NCI-H2196 treated with DMSO at 0.1 percent for 48 hours (cell line): ENCODE results near the gene LHX5.

Experiments used
- DNase-seq: peaks from one replicate; lab custom pipeline; 2025; ENCODE audit not compliant: unreplicated experiment; lab: John Stamatoyannopoulos, UW

The LHX5 gene

DNA sequence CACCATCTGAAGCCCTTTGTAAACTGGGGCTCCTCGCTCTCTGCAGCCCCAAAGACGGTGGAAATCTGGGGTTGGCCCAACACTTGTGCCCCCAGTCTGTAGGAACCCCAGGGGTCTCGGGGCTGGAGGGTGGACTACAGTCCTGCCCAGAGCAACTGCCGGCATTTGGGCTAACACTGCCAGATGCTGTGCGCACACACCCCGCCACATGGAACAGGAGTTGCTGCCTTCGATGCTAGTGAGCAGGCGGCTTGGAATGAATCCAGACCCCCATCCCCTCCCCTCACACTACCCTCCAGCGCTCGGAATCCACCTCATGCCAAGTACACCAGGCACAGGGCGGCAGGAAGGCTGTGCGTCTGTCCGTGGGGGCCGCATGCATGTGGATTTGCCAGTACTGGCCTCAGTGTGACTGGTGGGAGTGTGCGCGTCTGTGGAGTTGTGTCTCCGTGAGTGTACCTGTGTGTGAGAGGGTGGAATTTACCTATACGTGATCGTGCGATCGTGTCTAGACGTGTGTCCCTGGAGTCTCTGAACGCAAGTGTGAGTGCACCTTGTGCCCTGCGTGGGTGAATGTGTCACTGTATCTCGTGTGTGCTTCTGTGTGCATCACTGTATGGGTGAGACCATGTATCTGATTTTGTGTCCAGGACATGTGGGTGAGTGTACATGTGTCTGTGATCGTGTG, 5.1 kb downstream of the LHX5 start:
- DNase-seq = no peak

- DNase-seq = no peak
Measured at GRCh38 chr12:113465808-113466453, 5.7 kb downstream of the LHX5 start.

- no peak for DNase-seq
Measured at GRCh38 chr12:113464852-113465719, 6.6 kb downstream of the LHX5 start.

DNA sequence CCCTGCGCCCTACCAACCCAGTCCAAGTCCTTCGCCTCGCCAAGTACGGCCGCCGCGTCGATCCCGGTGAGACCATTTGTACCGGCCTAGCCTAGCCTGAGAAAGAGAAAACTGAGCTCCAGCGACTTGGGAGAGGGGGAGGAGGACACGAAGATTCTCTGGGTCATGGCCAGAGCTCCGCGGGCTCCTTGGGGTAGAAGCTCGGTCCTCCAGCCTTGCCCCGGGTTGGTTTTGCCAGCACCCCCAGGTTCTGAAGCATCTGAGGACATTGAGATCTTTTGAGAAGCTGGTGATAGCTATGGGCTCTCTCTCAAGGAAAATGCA, 7.3 kb downstream of the LHX5 start:
- no peak for DNase-seq

- DNase-seq = no peak
Measured at GRCh38 chr12:113463746-113464451, 7.8 kb downstream of the LHX5 start.

DNA sequence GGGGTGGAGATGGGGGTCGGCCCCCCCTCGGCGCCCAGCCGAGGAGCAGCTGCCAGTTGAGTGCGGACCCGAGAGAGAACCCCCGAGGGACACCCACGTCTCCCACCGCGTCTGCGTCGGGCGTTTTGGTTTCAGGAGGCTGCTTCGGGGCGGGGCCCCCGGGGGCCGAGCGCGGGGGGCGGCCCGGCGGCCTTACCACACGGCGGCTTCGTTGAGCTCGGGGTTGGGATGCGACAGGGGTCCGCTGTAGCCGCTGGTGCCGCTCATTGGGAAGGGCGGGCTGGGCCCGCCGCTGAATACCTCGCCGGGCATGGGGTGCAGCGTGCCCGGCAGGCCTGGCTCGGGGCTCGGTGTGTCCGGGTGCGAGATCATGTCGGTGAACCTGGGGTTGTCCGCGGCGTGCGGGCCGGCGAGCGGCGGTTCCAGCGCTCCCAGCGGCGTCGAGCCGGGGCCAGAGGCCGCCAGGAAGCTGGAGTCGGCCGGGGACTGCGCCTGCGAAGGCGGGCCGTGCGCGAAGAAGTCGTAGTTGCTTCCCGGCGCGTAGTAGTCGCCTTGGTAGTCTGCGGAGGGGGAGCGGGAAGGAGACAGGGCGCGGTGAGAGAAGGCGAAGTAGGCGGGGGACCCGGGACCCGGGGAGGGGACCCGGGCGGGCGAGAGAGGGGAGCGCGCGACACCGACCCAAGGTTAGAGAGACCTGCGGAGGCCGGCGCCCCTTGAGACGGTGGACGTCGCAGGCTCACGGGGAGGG, 8.5 kb downstream of the LHX5 start:
- DNase-seq = no peak

- peak; percentile 34 for DNase-seq
Measured at GRCh38 chr12:113462117-113462774, 9.4 kb downstream of the LHX5 start.

- DNase-seq = no peak
Measured at GRCh38 chr12:113461666-113462065, 10.0 kb downstream of the LHX5 start.

DNA sequence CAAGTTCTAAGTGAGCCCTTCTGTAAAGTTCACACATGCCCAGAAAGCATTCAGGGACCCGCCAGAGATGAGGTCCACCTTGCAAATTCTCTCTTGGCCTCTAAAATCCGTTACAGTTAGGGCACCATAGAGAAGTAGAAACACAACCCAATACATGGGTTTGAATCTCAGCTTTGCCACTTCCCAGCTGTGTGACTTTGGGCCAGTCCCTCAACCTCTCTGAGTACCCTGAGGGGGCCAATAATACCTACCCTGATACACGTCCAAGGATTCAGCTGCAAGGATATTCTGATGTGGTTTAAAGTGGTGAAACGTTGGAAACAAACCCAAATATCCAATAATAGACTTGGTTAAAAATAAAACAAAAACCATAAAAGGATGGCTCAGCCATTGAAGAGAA, 11.7 kb downstream of the LHX5 start:
- no peak for DNase-seq

DNA sequence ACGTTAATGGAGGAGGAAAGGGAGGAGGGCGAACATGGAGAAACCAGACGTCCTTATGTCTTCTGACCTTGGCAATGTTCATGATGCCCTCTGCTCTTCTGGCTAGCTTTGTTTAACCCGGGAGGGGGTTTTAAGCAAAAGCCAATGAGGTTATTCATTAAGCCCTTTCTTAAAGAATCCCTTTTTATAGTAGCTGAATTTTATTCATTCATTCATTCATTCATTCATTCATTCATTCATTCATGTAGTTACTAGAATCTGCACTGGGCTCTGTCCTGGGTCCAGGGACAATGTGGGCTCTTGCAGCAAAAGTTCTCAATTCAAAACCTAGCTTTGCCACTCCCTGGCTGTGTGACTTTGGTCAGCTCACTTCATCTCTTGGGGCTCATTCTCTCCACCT, 14.0 kb downstream of the LHX5 start:
- no peak for DNase-seq

DNA sequence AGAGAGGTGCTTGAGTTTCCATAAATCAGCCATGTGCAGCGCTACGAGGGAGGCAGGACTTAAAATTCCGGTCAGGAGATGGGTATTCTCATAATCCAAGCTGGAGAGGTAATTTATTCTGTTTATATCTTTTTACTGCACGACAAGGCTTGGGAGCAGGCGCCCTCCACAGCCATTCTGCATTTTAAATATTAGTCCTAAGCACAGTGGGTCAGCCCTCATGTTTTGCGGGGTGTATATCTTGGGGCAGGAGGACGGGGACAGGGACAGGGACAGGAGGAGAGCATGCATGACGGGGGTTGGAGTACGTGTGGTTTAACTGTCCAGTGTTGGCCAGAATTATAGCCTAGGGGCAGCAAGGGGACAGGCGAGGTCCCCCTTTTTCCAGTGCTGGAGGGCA, 14.5 kb downstream of the LHX5 start:
- no peak for DNase-seq

DNA sequence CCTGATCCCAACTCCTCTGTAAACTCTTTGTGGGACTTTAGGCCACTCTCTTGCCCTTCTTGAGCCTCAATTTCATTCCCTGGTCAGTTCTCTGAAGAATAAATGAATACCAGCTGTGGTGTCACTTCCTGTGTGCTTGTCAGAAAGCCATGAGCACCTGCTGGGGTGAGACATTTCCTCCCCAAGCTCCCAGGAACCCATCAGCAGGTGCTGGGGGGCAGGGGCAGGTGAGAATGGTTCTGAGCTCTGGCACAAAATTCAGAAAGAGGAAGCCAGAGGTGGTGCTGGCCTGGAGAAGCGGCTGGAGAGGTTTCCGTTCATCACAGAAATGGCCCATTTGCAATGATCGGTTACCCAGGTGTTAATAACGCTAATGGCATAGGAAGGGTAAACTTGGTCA, 14.9 kb downstream of the LHX5 start:
- peak; percentile 63 for DNase-seq

GRCh38 chr12:113456199-113456598, 15.5 kb downstream of the LHX5 start:
- no peak for DNase-seq

GRCh38 chr12:113453330-113453729, 18.3 kb downstream of the LHX5 start:
- no peak for DNase-seq

DNA sequence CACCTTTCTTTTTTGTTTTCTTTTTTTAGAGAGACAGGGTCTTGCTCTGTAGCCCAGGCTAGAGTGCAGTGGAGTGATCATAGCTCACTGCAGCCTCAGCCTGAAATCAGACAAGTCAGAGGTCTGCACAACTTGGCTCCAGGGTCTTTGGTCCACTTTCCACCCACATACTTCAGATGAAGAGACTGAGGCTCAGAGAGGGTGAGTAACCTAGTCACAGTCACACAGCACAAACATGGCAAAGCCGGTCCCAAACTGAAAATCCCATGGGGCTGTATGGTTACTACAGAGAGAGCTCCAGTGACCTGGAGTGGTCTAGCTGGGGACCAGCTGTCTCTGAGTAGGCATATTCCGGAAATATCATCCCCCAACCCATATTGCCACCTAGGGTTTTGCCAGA, 19.2 kb downstream of the LHX5 start:
- no peak for DNase-seq

DNA sequence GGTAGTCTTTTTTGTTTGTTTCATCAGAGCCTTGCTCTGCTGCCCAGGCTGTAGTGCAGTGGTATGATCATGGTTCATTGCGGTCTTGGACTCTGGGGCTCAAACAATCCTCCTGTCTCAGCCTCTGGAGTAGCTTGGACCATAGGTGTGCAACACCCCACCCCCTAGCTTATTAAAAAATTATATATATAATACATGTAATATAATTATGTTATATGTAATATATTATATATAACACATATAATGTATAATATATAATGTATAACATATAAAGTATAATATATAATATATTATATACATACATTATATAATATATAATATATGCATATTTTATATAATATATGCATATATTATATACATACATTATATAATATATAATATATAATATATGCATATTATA, 21.8 kb downstream of the LHX5 start:
- no peak for DNase-seq

- DNase-seq = no peak
Measured at GRCh38 chr12:113449299-113449698, 22.4 kb downstream of the LHX5 start.

GRCh38 chr12:113448873-113449272, 22.8 kb downstream of the LHX5 start:
- no peak for DNase-seq

GRCh38 chr12:113445544-113446171, 26.0 kb downstream of the LHX5 start:
- no peak for DNase-seq

- no peak for DNase-seq
Measured at GRCh38 chr12:113443030-113443539, 28.6 kb downstream of the LHX5 start.
